Tibial nerve (tissue), 3 donors: ENCODE data around the gene MTUS2.

Source experiments
- POLR2A ChIP-seq, 2 donors: fragments of 450-650 bp; IDR thresholded peaks; one replicate each; pipeline ENCODE4 v1.6.1; 2017; ENCODE audit warnings: antibody characterized with exemption in 2 of 2, mild to moderate bottlenecking in 2 of 2, moderate library complexity in 2 of 2
- TF ChIP-seq, protein P1 (sequence below), 5 experiments: fragments of 200-600 bp in 3 of 5; fragments of 450-650 bp in 2 of 5; sonication (generic) in 3 of 5; IDR thresholded peaks; one replicate each; pipeline ENCODE4 v1.5.1; 2016 to 2019; ENCODE audit warnings: antibody characterized with exemption in 5 of 5, mild to moderate bottlenecking in 3 of 5, moderate library complexity in 2 of 5

DNA sequence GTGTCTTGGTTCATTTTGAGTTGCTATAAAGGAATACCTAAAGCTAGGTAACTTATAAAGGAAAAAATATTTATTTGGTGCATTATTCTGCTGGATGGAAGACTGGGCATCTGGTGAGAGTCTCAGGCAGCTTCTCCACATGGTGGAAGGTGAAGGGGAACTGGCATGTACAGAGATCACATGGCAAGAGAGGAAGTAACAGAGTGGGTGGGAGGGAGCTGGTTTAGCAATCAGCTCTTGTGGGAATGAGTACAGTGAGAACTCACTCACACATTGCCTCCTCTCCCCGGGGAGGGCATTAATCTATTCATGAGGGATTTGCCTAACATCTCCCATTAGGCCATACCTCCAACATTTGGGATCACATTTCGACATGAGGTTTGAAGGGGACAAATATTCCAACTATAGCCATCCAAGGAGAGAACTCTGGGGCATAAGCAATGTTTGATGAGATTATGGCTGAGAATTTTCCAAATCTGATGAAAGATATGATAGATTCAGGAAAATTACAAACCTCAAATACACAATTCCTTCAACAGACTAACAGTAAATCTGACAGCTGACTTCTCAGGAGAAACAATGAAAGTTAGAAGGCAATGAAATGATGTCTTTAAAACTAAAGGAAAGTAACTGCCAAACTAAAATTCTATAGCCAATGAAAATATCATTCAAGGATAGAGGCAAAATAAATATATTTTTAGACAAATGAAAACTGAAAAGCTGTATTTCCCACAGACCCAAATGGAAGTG, 52.5 kb downstream of the MTUS2 start:
- TF ChIP-seq, protein P1, sequence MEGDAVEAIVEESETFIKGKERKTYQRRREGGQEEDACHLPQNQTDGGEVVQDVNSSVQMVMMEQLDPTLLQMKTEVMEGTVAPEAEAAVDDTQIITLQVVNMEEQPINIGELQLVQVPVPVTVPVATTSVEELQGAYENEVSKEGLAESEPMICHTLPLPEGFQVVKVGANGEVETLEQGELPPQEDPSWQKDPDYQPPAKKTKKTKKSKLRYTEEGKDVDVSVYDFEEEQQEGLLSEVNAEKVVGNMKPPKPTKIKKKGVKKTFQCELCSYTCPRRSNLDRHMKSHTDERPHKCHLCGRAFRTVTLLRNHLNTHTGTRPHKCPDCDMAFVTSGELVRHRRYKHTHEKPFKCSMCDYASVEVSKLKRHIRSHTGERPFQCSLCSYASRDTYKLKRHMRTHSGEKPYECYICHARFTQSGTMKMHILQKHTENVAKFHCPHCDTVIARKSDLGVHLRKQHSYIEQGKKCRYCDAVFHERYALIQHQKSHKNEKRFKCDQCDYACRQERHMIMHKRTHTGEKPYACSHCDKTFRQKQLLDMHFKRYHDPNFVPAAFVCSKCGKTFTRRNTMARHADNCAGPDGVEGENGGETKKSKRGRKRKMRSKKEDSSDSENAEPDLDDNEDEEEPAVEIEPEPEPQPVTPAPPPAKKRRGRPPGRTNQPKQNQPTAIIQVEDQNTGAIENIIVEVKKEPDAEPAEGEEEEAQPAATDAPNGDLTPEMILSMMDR (IDR thresholded peaks at IDR 0.05): no peak
- TF ChIP-seq POLR2A (IDR thresholded peaks at IDR 0.05): no peak
